ENCODE results near the gene ANKRD31.

ANKRD31 gene

GRCh38 chr5:75059912-75060545 is 176.6 kb downstream of the ANKRD31 start:
- no peak for DNase-seq (ENCODE audit: low spot score)

GRCh38 chr5:75058986-75059535 is 177.6 kb downstream of the ANKRD31 start:
- no peak for DNase-seq (ENCODE audit: low spot score)

GRCh38 chr5:75057561-75057960 is 179.1 kb downstream of the ANKRD31 start:
- DNase-seq (ENCODE audit: low spot score): no peak

GRCh38 chr5:75055727-75056144 is 180.9 kb downstream of the ANKRD31 start:
- no peak for DNase-seq (ENCODE audit: low spot score)

GRCh38 chr5:75054134-75054930 is 182.3 kb downstream of the ANKRD31 start:
- no peak for DNase-seq (ENCODE audit: low spot score)

- DNase-seq (ENCODE audit: low spot score): peak; percentile 12
Measured at GRCh38 chr5:75053304-75054133, 183.2 kb downstream of the ANKRD31 start.

GRCh38 chr5:75053054-75053303 is 183.7 kb downstream of the ANKRD31 start:
- no peak for DNase-seq (ENCODE audit: low spot score)

- peak; percentile 23 for DNase-seq (ENCODE audit: low spot score)
Measured at GRCh38 chr5:75052192-75053053, 184.3 kb downstream of the ANKRD31 start, which contains the start of gene GCNT4. Gene GCNT4 (minus strand): TSS chr5:75052558. CDS start chr5:75030037, 22,521 bp downstream.

- no peak for DNase-seq (ENCODE audit: low spot score)
Measured at GRCh38 chr5:75051217-75051751, 185.4 kb downstream of the ANKRD31 start.

- DNase-seq (ENCODE audit: low spot score): no peak
Measured at GRCh38 chr5:75050415-75050814, 186.3 kb downstream of the ANKRD31 start.

GRCh38 chr5:75049456-75050351 is 187.0 kb downstream of the ANKRD31 start:
- peak; percentile 25 for DNase-seq (ENCODE audit: low spot score)

- DNase-seq (ENCODE audit: low spot score): no peak
Measured at GRCh38 chr5:75048457-75048953, 188.2 kb downstream of the ANKRD31 start.

- no peak for DNase-seq (ENCODE audit: low spot score)
Measured at GRCh38 chr5:75047356-75047755, 189.3 kb downstream of the ANKRD31 start.

GRCh38 chr5:75046366-75047142 is 190.1 kb downstream of the ANKRD31 start:
- DNase-seq (ENCODE audit: low spot score): no peak

- DNase-seq (ENCODE audit: low spot score): no peak
Measured at GRCh38 chr5:75045071-75045470, 191.6 kb downstream of the ANKRD31 start.

GRCh38 chr5:75044406-75044805 is 192.3 kb downstream of the ANKRD31 start:
- DNase-seq (ENCODE audit: low spot score): peak; percentile 55

- DNase-seq (ENCODE audit: low spot score): no peak
Measured at GRCh38 chr5:75043633-75044264, 192.9 kb downstream of the ANKRD31 start.

- no peak for DNase-seq (ENCODE audit: low spot score)
Measured at GRCh38 chr5:75042522-75042921, 194.2 kb downstream of the ANKRD31 start.

GRCh38 chr5:75040973-75041372 is 195.7 kb downstream of the ANKRD31 start:
- DNase-seq (ENCODE audit: low spot score): no peak

All from globus pallidus (tissue), 1 donor.